Gastrocnemius medialis (tissue), 4 donors: Measurements from ENCODE around the gene ZNF487. TPM values are rescaled to one million over a fixed set of nuclear protein-coding genes. Genes with fewer than 3 reads are reported as not detected.
A peak's percentile ranks its signal among the peaks of the same experiment; 100 is the strongest.

Experiments
- ATAC-seq, 2 donors: fragments of 150-250 bp; one replicate each; pipeline ENCODE4 v1.9.1; 2016
- DNase-seq, 2 donors: peaks; one replicate each; pipeline ENCODE4 v3.0.0-alpha.2; 2019
- H3K27ac ChIP-seq, 4 donors: fragments of 200-600 bp; sonication (generic); 1 replicate in 1 of 4; 2 replicates in 3 of 4; pipeline ENCODE4 v1.5.1; 2016 to 2018; ENCODE audit warnings: mild to moderate bottlenecking in 2 of 4, moderate library complexity in 1 of 4
- H3K27me3 ChIP-seq, 3 donors: fragments of 200-600 bp; sonication (generic) in 2 of 3; 1 replicate in 1 of 3; 2 replicates in 2 of 3; pipeline versions ENCODE4 v1.5.1 to v1.6.0; 2016 to 2019; ENCODE audit warnings: mild to moderate bottlenecking in 1 of 3, moderate library complexity in 1 of 3
- H3K36me3 ChIP-seq, 2 donors: fragments of 200-600 bp; sonication (generic) in 1 of 2; one replicate each; pipeline ENCODE4 v1.5.1; 2017 to 2018
- H3K4me1 ChIP-seq, 2 donors: fragments of 200-600 bp; sonication (generic) in 1 of 2; one replicate each; pipeline ENCODE4 v1.5.1; 2016 to 2017; ENCODE audit warnings: mild to moderate bottlenecking in 2 of 2
- H3K4me3 ChIP-seq, 4 donors: fragments of 200-600 bp; sonication (generic) in 3 of 4; 1 replicate in 1 of 4; 2 replicates in 3 of 4; pipeline ENCODE4 v1.5.1; 2016 to 2019; ENCODE audit warnings: mild to moderate bottlenecking in 2 of 4
- H3K9me3 ChIP-seq, 3 donors: fragments of 200-600 bp; sonication (generic) in 2 of 3; 1 replicate in 1 of 3; 2 replicates in 2 of 3; pipeline ENCODE4 v1.5.1; 2016 to 2019
- POLR2A ChIP-seq, 2 donors: fragments of 450-650 bp; IDR thresholded peaks; one replicate each; pipeline ENCODE4 v1.6.1; 2017; ENCODE audit warnings: antibody characterized with exemption in 2 of 2, mild to moderate bottlenecking in 2 of 2, moderate library complexity in 2 of 2
- in situ Hi-C, 4 donors: fragments of 200-750 bp; cut with MboI; loops; one replicate each; pipeline versions ENCODE4 v1.15.0 to v1.8.0; 2017; ENCODE audit warnings: low sequenced_read_pairs in 4 of 4
- intact Hi-C: fragments of 100-400 bp; cut with DNase I; formaldehyde crosslinking; loops from one replicate; pipeline ENCODE4 v1.15.1; 2023; ENCODE audit warnings: low total_unique reads
- total RNA-seq, 4 donors: library from RNA; depleted of rRNA; stranded (reverse); fragments of >200 nt; gene quantifications; one replicate each; pipeline versions ENCODE4 v1.1.0 to v1.2.3, GENCODE V29; 2016
- TF ChIP-seq, protein P1 (sequence below), 5 experiments: fragments of 450-650 bp in 3 of 5; fragments of 200-600 bp in 2 of 5; sonication (generic) in 2 of 5; IDR thresholded peaks in 4 of 5; conservative IDR thresholded peaks in 1 of 5; 1 replicate in 4 of 5; 2 replicates in 1 of 5; pipeline ENCODE4 v1.5.1; 2016 to 2019; ENCODE audit warnings: antibody characterized with exemption in 5 of 5, mild to moderate bottlenecking in 3 of 5, moderate library complexity in 3 of 5

Gene ZNF487
- total RNA-seq, 4 donors from 2014 or later: 0.80 to 2.4 (median 1.7) TPM

DNA sequence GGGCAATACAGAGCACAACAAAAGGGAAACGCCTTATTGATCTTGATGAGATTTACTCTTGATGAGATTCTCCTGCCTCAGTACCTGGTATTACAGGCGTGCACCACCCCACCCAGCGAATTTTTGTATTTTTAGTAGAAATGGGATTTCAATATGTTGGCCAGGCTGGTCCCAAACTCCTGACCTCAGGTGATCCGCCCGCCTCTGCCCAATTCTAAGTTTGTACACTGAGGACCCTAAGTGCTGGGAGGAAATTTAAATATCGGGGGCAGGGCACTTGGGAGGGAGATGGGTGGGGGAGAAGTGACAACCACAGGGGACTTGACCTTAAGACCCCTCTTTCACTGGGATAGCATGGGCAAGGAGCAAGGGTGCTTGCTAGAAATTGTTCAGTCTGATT lies 42.0 kb upstream of the ZNF487 start:
- no peak for TF ChIP-seq POLR2A (IDR thresholded peaks at IDR 0.05)
- TF ChIP-seq, protein P1, sequence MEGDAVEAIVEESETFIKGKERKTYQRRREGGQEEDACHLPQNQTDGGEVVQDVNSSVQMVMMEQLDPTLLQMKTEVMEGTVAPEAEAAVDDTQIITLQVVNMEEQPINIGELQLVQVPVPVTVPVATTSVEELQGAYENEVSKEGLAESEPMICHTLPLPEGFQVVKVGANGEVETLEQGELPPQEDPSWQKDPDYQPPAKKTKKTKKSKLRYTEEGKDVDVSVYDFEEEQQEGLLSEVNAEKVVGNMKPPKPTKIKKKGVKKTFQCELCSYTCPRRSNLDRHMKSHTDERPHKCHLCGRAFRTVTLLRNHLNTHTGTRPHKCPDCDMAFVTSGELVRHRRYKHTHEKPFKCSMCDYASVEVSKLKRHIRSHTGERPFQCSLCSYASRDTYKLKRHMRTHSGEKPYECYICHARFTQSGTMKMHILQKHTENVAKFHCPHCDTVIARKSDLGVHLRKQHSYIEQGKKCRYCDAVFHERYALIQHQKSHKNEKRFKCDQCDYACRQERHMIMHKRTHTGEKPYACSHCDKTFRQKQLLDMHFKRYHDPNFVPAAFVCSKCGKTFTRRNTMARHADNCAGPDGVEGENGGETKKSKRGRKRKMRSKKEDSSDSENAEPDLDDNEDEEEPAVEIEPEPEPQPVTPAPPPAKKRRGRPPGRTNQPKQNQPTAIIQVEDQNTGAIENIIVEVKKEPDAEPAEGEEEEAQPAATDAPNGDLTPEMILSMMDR (IDR thresholded peaks at IDR 0.05 in 4 of 5, conservative IDR thresholded peaks at IDR 0.05 in 1 of 5): no peak
- in situ Hi-C loops: loop anchor here in 1 of 4 donors (5.0 kb wide), 1 partner anchor 57 kb away; no protein-coding TSS in a partner anchor

DNA sequence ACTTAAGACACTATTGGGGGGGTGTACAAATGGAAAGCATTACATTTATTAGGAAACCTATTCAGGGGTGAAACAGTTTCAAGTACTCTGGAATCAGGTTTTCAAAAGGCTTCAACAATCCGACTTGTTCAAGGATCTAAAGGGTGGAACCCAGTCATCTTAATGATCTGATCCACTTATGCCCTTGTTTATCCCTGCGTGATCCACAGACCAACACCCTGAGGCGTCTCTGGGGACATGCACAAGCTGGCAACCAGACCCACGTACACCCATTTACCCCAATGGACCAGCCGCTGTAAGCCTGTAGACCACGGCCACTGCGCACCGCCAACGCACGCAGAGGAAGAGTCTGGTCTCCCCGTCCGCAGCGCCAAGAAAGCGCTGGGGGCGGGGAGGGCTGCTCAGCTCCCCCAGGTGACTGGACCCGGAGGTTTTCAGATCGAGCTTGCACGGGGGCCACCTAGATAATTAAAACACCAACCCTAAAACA lies 41.3 kb upstream of the ZNF487 start:
- Histone ChIP-seq H3K27ac (peak overlapping the region; percentile 96 to 100 (median 97)), H3K36me3 (peaks cover 0 to 43% of the 10 kb centered on the region in 2 donors), H3K9me3 (no peaks in the 10 kb centered on the region), H3K27me3 (no peaks in the 10 kb centered on the region), H3K4me3 (peak overlapping the region; percentile 62 to 93 (median 76)), H3K4me1 (peaks cover 40 to 46% of the 10 kb centered on the region in 2 donors)
- intact Hi-C loops (loop anchor here (2.0 kb wide), 2 partner anchors 41 to 179 kb away; partner anchors contain the start of genes ZNF239 and ZNF487), in situ Hi-C loops (loop anchor here in 1 of 4 donors (5.0 kb wide), 1 partner anchor 57 kb away; no protein-coding TSS in a partner anchor)
- DNase-seq: peak in 1 of 2 donors; percentile 16
- TF ChIP-seq POLR2A (IDR thresholded peaks at IDR 0.05): no peak
- TF ChIP-seq, protein P1 (IDR thresholded peaks at IDR 0.05 in 4 of 5, conservative IDR thresholded peaks at IDR 0.05 in 1 of 5): no peak
- no peak for ATAC-seq

More for the DNA sequence above, 42.0 kb upstream of the ZNF487 start:
- H3K4me1 ChIP-seq: peaks cover 45 to 47% of the 10 kb centered on the region in 2 donors
- ATAC-seq (no peak), DNase-seq (peak in 1 of 2 donors; percentile 7)
- no peaks in the 10 kb centered on the region for H3K27me3 ChIP-seq
- intact Hi-C loops: no loop called here
- no peaks in the 10 kb centered on the region for H3K9me3 ChIP-seq
- peak overlapping the region in 2 of 4 donors; percentile 96 for H3K27ac ChIP-seq
- peaks cover 0 to 51% of the 10 kb centered on the region in 2 donors for H3K36me3 ChIP-seq
- no peak overlapping the region for H3K4me3 ChIP-seq

DNA sequence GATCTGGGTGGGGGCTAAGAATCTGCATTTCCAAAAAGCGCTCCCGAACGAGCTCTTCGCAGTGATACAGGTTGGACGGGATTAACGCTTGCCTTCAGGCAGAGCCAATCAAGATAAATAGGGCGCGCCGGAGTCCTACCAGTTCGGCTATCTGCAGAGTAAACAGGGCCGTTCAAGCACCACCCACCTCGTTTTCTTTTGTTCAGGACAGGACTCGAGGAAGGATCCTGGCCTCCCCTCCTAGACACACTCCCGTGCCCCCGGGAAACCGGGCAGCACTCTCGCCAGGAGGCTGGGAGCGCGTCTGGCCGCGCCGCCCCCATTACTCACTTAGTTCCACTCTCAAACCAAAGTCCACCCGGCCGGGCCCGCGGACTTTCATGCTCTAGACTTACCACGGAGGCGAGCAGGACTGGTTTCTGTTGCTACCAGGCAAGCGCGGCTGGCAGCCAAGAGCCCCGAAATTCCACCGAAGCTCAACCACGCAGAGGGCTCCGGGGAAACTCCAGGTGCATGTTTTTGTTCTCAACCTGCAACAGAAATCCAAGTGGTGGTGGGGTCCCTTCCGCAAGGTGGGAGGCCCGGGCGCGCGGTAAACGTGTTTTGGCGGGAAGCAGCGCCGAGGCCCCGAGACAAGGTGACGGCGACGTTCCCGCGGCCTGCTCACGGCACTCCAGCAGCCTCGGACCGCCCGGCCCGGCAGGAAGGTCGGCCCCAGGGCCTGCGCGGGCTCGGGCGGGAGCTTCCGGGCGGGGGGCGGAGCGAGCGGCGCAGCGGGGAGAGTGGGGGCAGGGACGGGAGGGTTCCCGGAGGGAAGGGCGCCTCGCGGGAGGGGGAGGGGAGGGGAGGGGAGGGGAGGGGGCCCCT lies 40.6 kb upstream of the ZNF487 start:
- peak; percentile 49 to 61 for DNase-seq

DNA sequence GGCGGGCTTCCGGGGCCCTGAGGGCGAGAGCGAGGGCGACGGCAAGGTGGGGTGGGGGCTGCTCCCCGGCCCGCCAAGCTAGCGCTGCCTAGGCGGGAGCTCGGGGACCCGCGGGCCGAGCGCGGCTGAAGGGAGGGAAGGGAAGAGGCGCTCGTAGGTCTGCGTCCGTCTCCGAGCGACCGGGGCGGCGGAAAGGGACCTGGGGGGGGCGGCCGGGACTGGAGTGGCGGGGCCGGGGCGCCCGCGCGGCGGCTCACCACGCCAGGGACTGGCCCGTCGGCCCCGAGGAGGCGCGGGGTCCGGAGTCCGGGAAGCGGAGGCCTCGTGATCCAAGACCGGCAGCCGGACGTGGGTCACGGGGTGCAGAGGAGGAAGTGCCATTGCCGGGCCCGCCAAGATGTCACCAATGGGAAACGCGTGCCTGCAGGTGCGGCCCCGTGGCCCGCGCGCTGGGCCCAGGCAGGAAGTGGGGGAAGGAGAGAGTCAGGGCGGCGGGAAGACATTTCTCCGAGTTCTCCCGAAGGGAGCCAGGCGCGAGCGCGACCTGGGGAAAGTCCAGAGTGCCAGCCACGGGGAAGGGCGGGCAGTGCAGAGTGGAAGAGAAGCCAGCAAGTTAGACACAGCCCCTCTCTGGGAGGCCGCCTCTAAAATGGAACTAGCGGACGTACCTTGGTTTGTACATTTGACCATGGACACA lies 39.8 kb upstream of the ZNF487 start:
- TF ChIP-seq, protein P1 (IDR thresholded peaks at IDR 0.05 in 4 of 5, conservative IDR thresholded peaks at IDR 0.05 in 1 of 5): no peak
- peak; percentile 86 for TF ChIP-seq POLR2A (IDR thresholded peaks at IDR 0.05)
- in situ Hi-C loops (loop anchor here in 1 of 4 donors (5.0 kb wide), 1 partner anchor 55 kb away; no protein-coding TSS in a partner anchor), intact Hi-C loops (loop anchor here (1.0 to 2.0 kb wide), 4 partner anchors 10 to 178 kb away; partner anchors contain the start of genes ZNF239 and ZNF487)
- Histone ChIP-seq H3K27ac (peak overlapping the region; percentile 96 to 100 (median 97)), H3K27me3 (no peaks in the 10 kb centered on the region), H3K4me1 (peaks cover 50 to 56% of the 10 kb centered on the region in 2 donors), H3K9me3 (no peaks in the 10 kb centered on the region), H3K4me3 (peak overlapping the region; percentile 62 to 93 (median 76)), H3K36me3 (peaks cover 0 to 29% of the 10 kb centered on the region in 2 donors)
- DNase-seq (peak; percentile 89 to 90), ATAC-seq (peak; percentile 91 to 93)

More for the DNA sequence above, 40.6 kb upstream of the ZNF487 start:
- in situ Hi-C loops: loop anchor here in 1 of 4 donors (5.0 kb wide), 1 partner anchor 56 kb away; no protein-coding TSS in a partner anchor
- no peaks in the 10 kb centered on the region for H3K27me3 ChIP-seq
- TF ChIP-seq, protein P1 (IDR thresholded peaks at IDR 0.05 in 4 of 5, conservative IDR thresholded peaks at IDR 0.05 in 1 of 5): no peak
- no peak for TF ChIP-seq POLR2A (IDR thresholded peaks at IDR 0.05)
- peaks cover 0 to 37% of the 10 kb centered on the region in 2 donors for H3K36me3 ChIP-seq
- peak overlapping the region; percentile 62 to 93 (median 76) for H3K4me3 ChIP-seq
- peak; percentile 72 to 76 for ATAC-seq
- peaks cover 42 to 48% of the 10 kb centered on the region in 2 donors for H3K4me1 ChIP-seq
- intact Hi-C loops: loop anchor here (2.0 kb wide), 2 partner anchors 41 to 179 kb away; partner anchors contain the start of genes ZNF239 and ZNF487
- no peaks in the 10 kb centered on the region for H3K9me3 ChIP-seq
- peak overlapping the region; percentile 96 to 100 (median 97) for H3K27ac ChIP-seq
